Loucy (cell line): Measurements from ENCODE around the gene ATG4A.

Experiments
- H2AFZ ChIP-seq: fragments of 200-600 bp; sonication (generic); 2 replicates; pipeline ENCODE4 v1.6.0; 2016; ENCODE audit warnings: antibody characterized with exemption, mild to moderate bottlenecking, low read length, moderate library complexity
- H3F3A ChIP-seq: fragments of 200-600 bp; 2 replicates; pipeline ENCODE4 v1.6.0; 2016; ENCODE audit warnings: antibody characterized with exemption, low read depth, mild to moderate bottlenecking
- H3K27me3 ChIP-seq: fragments of 200-600 bp; sonication (generic); 2 replicates; pipeline ENCODE4 v1.6.1; 2014; ENCODE audit warnings: low read length, mild to moderate bottlenecking; ENCODE audit not compliant: insufficient read depth, poor library complexity, severe bottlenecking
- H3K36me3 ChIP-seq: fragments of 200-600 bp; sonication (generic); 2 replicates; pipeline ENCODE4 v1.6.1; 2016; ENCODE audit warnings: low read length; ENCODE audit not compliant: insufficient read depth
- H3K4me1 ChIP-seq: fragments of 200-600 bp; sonication (generic); 2 replicates; pipeline ENCODE4 v1.5.1; 2014; ENCODE audit warnings: low read length, mild to moderate bottlenecking; ENCODE audit not compliant: insufficient read depth, poor library complexity, severe bottlenecking
- H3K4me2 ChIP-seq: fragments of 200-600 bp; sonication (generic); 2 replicates; pipeline ENCODE4 v1.6.0; 2014; ENCODE audit warnings: antibody characterized with exemption, low read length, low read depth, mild to moderate bottlenecking; ENCODE audit not compliant: poor library complexity, severe bottlenecking
- H3K4me3 ChIP-seq: fragments of 200-600 bp; sonication (generic); 2 replicates; pipeline ENCODE4 v1.5.1; 2014; ENCODE audit warnings: low read length, mild to moderate bottlenecking, mixed read lengths; ENCODE audit not compliant: poor library complexity, severe bottlenecking
- H3K79me2 ChIP-seq: fragments of 200-600 bp; sonication (generic); 2 replicates; pipeline ENCODE4 v1.6.1; 2014; ENCODE audit warnings: low read length; ENCODE audit not compliant: insufficient read depth
- H3K9ac ChIP-seq: fragments of 200-600 bp; sonication (generic); 2 replicates; pipeline ENCODE4 v1.6.0; 2014; ENCODE audit warnings: mild to moderate bottlenecking, low read depth, low read length, moderate library complexity; ENCODE audit not compliant: poor library complexity, severe bottlenecking
- H3K9me2 ChIP-seq: fragments of 200-600 bp; sonication (generic); replicated peaks from 2 replicates; pipeline ENCODE4 v1.6.1; 2016; ENCODE audit warnings: low read depth, low read length, mixed read lengths
- H3K9me3 ChIP-seq: fragments of 200-600 bp; sonication (generic); 2 replicates; pipeline ENCODE4 v1.6.1; 2014; ENCODE audit warnings: mild to moderate bottlenecking, antibody characterized with exemption, low read length, low read depth; ENCODE audit not compliant: insufficient read depth
- H4K20me1 ChIP-seq: fragments of 200-600 bp; sonication (generic); 2 replicates; pipeline ENCODE4 v1.6.0; 2014; ENCODE audit warnings: antibody characterized with exemption, low read length, mild to moderate bottlenecking; ENCODE audit not compliant: insufficient read depth, poor library complexity, severe bottlenecking
- CTCF ChIP-seq: fragments of 200-600 bp; sonication (generic); conservative IDR thresholded peaks from 2 replicates; pipeline ENCODE4 v1.5.1; 2014; ENCODE audit warnings: mild to moderate bottlenecking, antibody characterized with exemption, low read length
- EZH2phosphoT487 ChIP-seq: fragments of 200-600 bp; IDR thresholded peaks from 2 replicates; pipeline ENCODE4 v1.6.1; 2018; ENCODE audit warnings: antibody characterized with exemption, mild to moderate bottlenecking, moderate library complexity, borderline replicate concordance

Gene ATG4A

DNA sequence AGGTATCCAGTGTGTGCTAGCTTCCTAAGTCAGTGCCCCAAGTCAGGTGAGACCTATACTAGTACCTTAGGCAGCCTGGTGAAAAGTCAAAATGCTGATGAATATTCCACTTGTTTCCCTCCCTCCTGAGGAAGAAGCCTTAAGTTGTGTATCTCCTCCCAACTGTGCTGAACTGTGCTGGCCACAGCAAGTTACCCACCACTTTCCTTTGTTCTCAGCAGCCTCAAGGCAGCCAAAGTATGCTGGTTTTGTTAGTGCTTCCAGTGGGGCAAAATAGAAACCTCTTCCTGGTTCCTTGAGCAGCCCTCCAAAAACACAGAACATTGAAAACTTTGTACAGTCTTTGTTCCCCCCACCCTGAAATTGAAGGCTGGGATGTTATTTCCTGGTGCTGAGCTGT, 13.9 kb downstream of the ATG4A start:
- peaks cover 6% of the 10 kb centered on the region for H3K4me1 ChIP-seq
- no peaks in the 10 kb centered on the region for H3F3A ChIP-seq
- H3K79me2 ChIP-seq, result no peaks in the 10 kb centered on the region

DNA sequence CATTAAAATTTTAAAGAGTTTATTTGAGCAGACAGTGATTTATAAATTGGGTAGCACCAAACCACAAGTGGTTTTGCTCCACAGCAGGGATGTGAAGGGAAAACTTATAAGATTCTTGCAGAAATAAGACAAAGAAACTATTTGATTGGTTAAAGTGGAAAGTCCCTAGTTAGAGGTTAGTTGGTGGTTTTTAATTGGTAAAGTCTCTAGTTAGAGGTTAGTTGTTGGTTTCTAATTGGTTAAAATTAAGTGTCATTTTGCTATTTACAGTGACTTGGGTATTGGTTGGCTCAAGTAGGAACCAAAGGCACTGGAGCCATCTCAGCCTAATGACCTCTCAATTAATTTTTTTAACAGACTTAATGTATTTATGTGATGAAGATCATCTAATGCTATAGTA, 23.0 kb downstream of the ATG4A start:
- no peaks in the 10 kb centered on the region for H3F3A ChIP-seq
- no peaks in the 10 kb centered on the region for H3K9me3 ChIP-seq
- H3K79me2 ChIP-seq, result no peaks in the 10 kb centered on the region
- no peaks in the 10 kb centered on the region for H4K20me1 ChIP-seq
- H2AFZ ChIP-seq, result no peak overlapping the region
- no peaks in the 10 kb centered on the region for H3K9me2 ChIP-seq
- H3K27me3 ChIP-seq, result no peaks in the 10 kb centered on the region
- H3K4me1 ChIP-seq, result no peaks in the 10 kb centered on the region
- no peak overlapping the region for H3K4me2 ChIP-seq
- TF ChIP-seq EZH2phosphoT487 (no peak), CTCF (no peak)
- H3K4me3 ChIP-seq, result no peak overlapping the region
- no peak overlapping the region for H3K9ac ChIP-seq
- no peaks in the 10 kb centered on the region for H3K36me3 ChIP-seq

More for the DNA sequence above, 13.9 kb downstream of the ATG4A start:
- peak overlapping the region; percentile 37 for H3K4me2 ChIP-seq
- H3K27me3 ChIP-seq, result no peaks in the 10 kb centered on the region
- H4K20me1 ChIP-seq, result no peaks in the 10 kb centered on the region
- H3K4me3 ChIP-seq, result no peak overlapping the region
- TF ChIP-seq EZH2phosphoT487 (no peak), CTCF (no peak)
- H2AFZ ChIP-seq, result no peak overlapping the region
- no peak overlapping the region for H3K9ac ChIP-seq
- no peaks in the 10 kb centered on the region for H3K9me3 ChIP-seq
- H3K36me3 ChIP-seq, result no peaks in the 10 kb centered on the region
- H3K9me2 ChIP-seq, result no peaks in the 10 kb centered on the region

DNA sequence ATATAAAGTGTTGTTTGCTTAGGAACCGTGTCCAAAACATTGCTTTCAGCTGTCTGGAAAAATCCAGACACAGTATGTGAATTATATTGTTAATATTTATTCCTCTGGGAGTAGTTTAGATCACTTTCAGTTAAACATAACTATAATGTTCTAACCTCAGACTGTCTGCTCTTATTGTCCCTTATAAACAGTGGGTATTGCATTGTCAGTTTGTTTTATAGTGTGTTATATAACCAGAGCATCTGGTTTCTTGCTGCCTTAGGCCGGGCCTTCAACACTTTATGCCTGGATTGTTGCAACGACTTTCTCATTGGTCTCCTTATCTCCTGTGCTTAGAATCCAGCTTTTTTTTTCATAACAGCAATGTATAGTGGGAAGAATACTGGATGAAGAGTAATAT, 26.4 kb downstream of the ATG4A start:
- Histone ChIP-seq H3K4me1 (no peaks in the 10 kb centered on the region), H4K20me1 (no peaks in the 10 kb centered on the region), H3K36me3 (no peaks in the 10 kb centered on the region), H3F3A (no peaks in the 10 kb centered on the region), H2AFZ (no peak overlapping the region), H3K9me3 (no peaks in the 10 kb centered on the region), H3K79me2 (no peaks in the 10 kb centered on the region), H3K4me3 (no peak overlapping the region), H3K27me3 (no peaks in the 10 kb centered on the region), H3K9ac (no peak overlapping the region), H3K4me2 (no peak overlapping the region), H3K9me2 (no peaks in the 10 kb centered on the region)
- TF ChIP-seq CTCF (no peak), EZH2phosphoT487 (no peak)
